ENCODE data around the gene TYW1B.
"Not testable (repeated sequence)": the region's sequence is repeated elsewhere in the genome, so short reads cannot be mapped to it uniquely, and the experiment has no call there.

The TYW1B gene

DNA sequence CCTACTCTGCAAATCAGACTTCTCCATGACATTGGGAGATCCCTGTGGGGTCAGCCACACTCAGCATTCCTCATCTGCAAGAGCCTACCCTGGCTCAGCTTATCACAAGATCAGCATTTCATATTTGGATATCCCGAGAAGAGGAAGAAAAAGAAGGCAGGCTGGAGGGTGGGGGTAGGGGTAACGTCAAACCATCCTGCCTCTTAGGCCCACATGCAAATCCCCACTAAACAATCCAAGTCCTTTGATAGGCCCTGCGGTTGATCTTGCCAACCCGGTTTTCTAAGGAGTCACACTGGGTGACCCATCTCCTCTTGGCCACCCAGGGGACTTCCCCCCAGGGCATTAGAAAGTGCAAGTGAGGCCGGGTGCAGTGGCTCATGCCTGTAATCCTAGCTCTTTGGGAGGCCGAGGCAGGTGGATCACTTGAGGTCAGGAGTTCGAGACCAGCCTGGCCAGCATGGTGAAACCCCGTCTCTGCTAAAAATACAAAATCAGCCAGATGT, 287.8 kb downstream of the TYW1B start:
- DNase-seq = no peak
- in situ Hi-C loops (cut with MboI; ENCODE audit: low pct_unique_long_range_greater_than_20kb, low sequenced_read_pairs) = no loop called here

DNA sequence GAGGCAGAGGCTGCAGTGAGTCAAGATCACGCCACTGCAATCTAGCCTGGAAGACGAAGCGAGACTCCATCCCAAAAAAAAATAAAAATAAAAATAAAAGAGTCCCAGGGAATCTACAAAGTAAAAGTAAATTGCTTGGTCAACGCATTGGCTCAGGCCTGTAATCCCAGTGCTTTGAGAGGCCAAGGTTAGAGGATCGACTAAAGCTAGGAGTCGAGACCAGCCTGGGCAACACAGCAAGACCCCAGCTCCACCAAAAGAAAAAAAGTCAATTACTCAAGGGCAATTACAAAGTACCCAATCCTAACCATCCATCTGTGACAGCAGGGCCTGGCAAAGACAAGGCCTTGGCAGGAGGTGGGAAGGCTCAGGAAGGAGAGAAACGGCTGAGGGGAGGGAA, 288.3 kb downstream of the TYW1B start:
- in situ Hi-C loops (cut with MboI; ENCODE audit: low pct_unique_long_range_greater_than_20kb, low sequenced_read_pairs) = no loop called here
- no peak for DNase-seq

DNA sequence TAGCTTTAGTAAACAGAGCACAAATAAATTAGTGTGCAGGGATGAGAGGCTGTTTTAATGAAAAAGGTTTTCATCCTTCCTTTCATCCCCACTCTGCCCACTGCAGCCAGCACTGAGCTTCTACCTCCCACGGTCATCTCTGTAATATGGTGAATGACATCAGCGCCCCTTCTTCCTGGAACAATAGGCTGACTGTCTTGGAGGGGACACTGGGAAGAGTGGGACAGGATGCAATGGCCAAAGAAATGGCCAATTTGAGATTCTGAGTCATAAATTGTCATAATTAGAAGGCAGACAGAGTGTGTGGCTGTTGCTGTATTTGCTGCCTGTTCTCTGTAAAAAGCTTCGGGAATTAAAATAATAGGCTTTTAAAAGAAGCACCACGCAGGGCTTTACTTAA, 289.1 kb downstream of the TYW1B start:
- in situ Hi-C loops (cut with MboI; ENCODE audit: low pct_unique_long_range_greater_than_20kb, low sequenced_read_pairs) = no loop called here
- DNase-seq = no peak

DNA sequence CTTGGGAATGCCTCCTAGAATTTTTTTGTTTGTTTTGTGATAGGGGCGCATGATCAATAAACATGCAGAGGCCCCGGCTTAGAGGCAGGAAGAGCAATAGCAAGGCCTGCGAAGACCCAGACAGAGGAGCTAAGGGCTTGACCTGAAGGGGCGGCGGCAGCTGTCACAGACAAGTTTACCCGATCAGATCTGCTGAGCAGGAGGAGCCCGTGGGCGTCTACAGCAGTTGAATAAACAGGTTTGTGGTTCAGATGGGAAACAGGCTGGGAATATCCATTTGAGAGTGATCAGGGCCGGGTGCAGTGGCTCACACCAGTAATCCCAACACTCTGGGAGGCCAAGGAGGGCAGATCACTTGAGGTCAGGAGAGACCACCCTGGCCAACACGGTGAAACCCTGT, 289.9 kb downstream of the TYW1B start:
- in situ Hi-C loops (cut with MboI; ENCODE audit: low pct_unique_long_range_greater_than_20kb, low sequenced_read_pairs) = no loop called here
- DNase-seq = no peak

DNA sequence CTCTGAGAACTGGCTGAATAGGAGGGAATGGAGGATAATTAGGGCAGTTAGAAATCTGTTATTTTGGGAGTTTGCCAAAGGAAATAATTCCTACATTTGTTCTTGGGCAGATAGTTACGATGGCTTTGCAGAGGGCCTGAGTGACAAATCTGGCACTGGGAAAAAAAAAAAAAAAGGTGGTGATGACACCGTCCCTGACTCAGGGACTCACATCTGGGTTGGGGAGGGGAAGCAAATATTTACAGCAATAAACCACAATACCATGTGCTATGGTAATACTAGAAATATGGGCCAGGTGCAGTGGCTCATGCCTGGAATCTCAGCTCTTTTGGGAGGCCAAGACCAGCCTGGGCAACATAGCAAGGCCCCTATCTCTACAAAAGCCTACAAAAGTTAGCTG, 292.0 kb downstream of the TYW1B start:
- in situ Hi-C loops (cut with MboI; ENCODE audit: low pct_unique_long_range_greater_than_20kb, low sequenced_read_pairs); DNase-seq: not testable (repeated sequence)

DNA sequence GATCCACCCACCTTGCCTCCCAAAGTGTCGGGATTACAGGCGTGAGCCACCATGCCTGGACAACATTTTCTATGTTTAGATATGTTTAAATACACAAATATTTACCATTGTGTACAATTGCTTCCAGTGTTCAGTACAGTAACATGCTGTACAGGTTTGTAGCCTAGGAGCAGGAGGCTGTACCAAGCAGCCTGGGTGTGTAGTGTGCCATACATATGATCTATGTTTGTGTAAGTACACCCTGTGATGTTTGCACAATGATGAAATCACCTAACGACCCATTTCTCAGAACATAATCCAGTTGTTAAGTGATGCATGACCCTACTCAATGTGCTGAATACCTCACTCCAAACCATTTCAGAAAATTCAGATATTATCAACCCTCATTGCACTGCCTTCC, 297.0 kb downstream of the TYW1B start:
- in situ Hi-C loops (cut with MboI; ENCODE audit: low pct_unique_long_range_greater_than_20kb, low sequenced_read_pairs) = not testable (repeated sequence)

More for the DNA sequence above, 297.0 kb downstream of the TYW1B start:
- DNase-seq = not testable (repeated sequence)

Measured in KBM-7 (cell line).